ENCODE data around the gene ATP2C2. TPM values are rescaled to one million over a fixed set of nuclear protein-coding genes. Genes with fewer than 3 reads are reported as not detected.

Gene ATP2C2
- total and polyA plus RNA-seq, 2 of the 8 experiments (the other 6 are each of a cell fraction or from before 2014, with no cell fraction given), result 1.2 to 2.8 TPM

GRCh38 chr16:84327926-84328505, 40.3 kb upstream of the ATP2C2 start (continued):
- TF ChIP-seq CREB1 (IDR thresholded peaks at IDR 0.05), result no peak
- TF ChIP-seq BCL11A (IDR thresholded peaks at IDR 0.05; ENCODE audit: low read depth in 2 of 2, low read length in 2 of 2), result no peak
- no peak for TF ChIP-seq PHF8 (conservative IDR thresholded peaks at IDR 0.05; ENCODE audit: low read depth, low read length)
- TF ChIP-seq RFX5 (IDR thresholded peaks at IDR 0.05; ENCODE audit: borderline replicate concordance, low read depth, low read length), result no peak
- no peak for TF ChIP-seq SIN3A (conservative IDR thresholded peaks at IDR 0.05 in 1 of 2, IDR thresholded peaks at IDR 0.05 in 1 of 2; ENCODE audit: low read depth in 1 of 2, low read length in 2 of 2)
- TF ChIP-seq RAD21 (IDR thresholded peaks at IDR 0.05 in 1 of 2, conservative IDR thresholded peaks at IDR 0.05 in 1 of 2; ENCODE audit: low read depth in 2 of 2, low read length in 2 of 2), result no peak
- no peak for TF ChIP-seq CHD1 (IDR thresholded peaks at IDR 0.05; ENCODE audit: low read depth, low read length)

Measured in H1 (cell line).